C4-2B (cell line): Measurements from ENCODE around the gene PPM1L.

Experiments used
- ZFX ChIP-seq: fragments of 450-650 bp; IDR thresholded peaks from 2 replicates; pipeline ENCODE4 v1.6.1; 2017
- TF ChIP-seq, protein P1 (sequence below): fragments of 450-650 bp; conservative IDR thresholded peaks from 2 replicates; pipeline ENCODE4 v1.5.1; 2017; ENCODE audit warnings: mild to moderate bottlenecking

GRCh38 chr3:160840590-160840989 lies 84.6 kb downstream of the PPM1L start:
- TF ChIP-seq, protein P1, sequence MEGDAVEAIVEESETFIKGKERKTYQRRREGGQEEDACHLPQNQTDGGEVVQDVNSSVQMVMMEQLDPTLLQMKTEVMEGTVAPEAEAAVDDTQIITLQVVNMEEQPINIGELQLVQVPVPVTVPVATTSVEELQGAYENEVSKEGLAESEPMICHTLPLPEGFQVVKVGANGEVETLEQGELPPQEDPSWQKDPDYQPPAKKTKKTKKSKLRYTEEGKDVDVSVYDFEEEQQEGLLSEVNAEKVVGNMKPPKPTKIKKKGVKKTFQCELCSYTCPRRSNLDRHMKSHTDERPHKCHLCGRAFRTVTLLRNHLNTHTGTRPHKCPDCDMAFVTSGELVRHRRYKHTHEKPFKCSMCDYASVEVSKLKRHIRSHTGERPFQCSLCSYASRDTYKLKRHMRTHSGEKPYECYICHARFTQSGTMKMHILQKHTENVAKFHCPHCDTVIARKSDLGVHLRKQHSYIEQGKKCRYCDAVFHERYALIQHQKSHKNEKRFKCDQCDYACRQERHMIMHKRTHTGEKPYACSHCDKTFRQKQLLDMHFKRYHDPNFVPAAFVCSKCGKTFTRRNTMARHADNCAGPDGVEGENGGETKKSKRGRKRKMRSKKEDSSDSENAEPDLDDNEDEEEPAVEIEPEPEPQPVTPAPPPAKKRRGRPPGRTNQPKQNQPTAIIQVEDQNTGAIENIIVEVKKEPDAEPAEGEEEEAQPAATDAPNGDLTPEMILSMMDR, result no peak
- TF ChIP-seq ZFX, result no peak
